Measurements from ENCODE around the gene VCL. TPM values are rescaled to one million over a fixed set of nuclear protein-coding genes. Genes with fewer than 3 reads are reported as not detected.
"Not testable (repeated sequence)": the region's sequence is repeated elsewhere in the genome, so short reads cannot be mapped to it uniquely, and the experiment has no call there.

Gene VCL
- total RNA-seq, 1 donor = 42.5 TPM

DNA sequence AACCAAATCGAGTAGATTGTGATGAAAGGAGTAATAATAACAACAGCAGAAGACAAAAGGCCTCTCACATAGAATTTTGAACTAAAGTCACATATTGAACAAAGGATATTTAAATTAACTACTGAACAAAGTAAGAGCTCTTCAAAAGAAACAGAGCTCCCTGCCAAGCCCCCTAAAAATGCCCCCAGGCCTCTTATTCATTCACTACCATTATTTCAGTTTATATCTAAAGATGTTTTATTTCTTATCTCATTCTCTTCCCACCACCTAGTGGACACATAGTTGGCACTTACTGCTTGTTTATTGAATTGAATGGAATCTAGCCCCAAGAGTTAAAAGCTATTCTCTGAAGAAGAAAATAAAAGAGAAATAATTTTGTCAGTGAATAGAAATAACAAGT, 37.4 kb downstream of the VCL start:
- DNase-seq (ENCODE audit: low read depth in 2 of 3, low spot score in 2 of 3) = peak in 2 of 3 donors; percentile 35 to 61

DNA sequence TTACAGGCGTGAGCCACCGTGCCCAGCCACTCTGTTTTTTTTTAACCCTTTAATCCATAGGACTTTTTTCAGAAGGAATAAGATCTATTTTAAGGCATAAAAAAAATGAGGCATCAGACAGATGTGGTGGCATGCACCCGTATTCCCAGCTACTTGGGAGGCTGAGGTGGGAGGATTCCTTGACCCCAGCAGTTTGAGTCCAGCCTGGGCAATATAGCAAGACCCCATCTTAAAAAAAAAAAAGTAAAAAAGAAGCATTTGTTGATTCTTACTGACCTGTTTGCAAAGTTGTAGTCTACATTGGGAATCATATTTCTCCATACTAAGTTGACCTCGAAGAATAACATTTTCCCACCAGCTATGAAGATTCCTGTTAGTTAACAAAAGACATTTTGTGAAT, 38.6 kb downstream of the VCL start:
- DNase-seq (ENCODE audit: low read depth in 2 of 3, low spot score in 2 of 3) = no peak

DNA sequence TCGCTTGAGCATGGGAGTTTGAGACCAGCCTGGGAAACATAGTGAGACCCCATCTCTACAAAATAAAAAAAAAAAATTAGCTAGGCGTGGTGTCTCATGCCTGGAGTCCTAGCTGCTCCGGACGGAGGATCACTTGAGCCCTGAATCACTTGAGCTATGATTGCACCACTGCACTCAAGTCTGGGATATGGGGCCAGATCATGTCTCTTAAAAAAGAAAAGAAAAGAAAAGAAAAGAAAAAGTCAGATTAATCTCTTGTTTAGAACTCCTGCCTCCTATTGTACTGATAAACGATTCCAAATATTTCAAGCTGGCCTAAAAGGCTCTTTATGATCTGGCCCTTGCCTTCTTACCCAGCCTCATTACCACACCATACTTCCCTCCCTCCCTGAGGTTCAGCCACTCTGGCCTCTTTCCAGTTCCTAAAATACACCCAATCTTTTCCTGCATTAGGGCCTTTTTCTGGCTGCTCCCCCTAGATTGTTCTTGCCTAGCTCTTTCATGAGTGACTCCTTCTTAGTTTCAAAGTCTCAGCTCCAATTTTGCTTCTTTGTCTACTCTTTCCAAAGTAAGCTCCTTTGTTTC, 41.7 kb downstream of the VCL start:
- DNase-seq (ENCODE audit: low read depth in 2 of 3, low spot score in 2 of 3) = no peak

DNA sequence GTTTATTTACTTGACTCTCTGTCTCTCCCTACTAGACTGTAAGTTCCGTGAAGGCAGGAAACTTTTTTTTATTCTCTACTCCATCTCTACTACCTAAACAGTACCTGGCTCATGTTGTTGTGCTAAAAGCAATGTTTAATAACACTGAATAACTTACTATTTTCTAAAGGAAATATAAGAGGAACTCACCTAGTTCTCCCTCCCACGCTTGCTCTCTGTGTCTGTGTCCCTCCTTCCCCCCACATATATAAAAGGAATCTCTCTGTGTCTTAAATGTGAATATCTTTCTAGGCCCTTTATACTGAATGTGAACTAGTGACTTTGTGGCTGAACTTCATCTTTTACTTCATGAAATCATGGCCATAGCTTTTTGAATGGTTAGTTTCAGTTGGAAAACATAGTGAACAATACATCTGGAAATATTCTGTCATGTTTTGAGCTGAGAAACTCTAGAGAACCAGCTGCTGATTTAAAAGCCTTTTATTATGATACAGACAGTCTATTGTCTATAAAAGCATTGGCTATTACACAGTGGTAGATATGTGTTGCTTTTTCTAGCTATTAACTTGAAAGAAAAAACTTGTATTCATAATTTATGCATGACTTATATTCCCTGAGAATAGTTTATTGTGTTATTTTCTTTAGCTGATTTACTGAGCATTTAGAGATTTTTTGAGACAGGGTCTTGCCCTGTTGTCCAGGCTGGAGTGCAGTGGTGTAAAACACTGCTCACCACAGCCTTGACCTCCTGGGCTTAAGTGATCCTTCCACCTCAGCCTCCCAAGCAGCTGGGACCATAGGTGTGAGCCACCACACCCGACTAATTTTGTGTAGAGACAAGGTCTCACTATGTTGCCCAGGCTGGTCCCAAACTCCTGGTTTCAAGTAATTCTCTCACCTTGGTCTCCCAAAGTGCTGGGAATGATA, 42.5 kb downstream of the VCL start:
- no peak for DNase-seq (ENCODE audit: low read depth in 2 of 3, low spot score in 2 of 3)

DNA sequence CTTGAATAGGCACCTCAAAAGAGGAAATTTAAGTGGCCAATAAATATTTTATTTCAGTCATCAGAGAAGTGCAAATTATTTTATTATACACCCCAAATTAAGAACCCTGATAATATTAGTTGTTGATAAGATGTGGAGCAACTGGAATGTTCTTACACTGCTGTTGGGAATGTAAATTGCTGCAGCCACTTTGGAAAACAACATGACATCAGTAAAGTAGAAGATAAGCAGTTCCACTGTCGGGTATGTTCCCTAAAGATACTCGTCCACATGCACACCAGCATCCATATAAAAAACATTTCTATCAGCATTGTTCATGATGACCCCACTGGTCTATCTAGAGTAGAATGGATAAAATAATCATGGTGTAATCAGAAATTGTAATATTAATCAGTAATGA, 46.5 kb downstream of the VCL start:
- DNase-seq (ENCODE audit: low read depth in 2 of 3, low spot score in 2 of 3) = no peak

DNA sequence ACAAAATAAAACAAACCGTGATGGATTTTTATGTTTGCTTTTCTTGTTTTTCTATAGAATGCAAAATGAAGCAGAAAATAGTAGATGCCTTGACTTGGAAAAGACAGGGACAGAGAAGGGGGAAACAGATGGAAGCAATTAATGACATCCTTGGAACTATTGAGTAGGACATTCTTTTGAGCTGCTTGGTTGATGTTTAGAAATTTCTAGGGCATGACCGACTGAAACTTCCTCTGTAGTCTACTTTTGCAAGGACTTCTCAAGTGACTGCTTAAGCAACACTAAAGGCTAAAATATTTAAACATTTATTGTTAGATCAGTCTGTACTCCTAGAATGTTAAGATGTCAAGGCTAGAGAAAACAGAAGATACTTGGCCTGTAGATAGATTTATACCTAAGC, 49.4 kb downstream of the VCL start:
- no peak for DNase-seq (ENCODE audit: low read depth in 2 of 3, low spot score in 2 of 3)

DNA sequence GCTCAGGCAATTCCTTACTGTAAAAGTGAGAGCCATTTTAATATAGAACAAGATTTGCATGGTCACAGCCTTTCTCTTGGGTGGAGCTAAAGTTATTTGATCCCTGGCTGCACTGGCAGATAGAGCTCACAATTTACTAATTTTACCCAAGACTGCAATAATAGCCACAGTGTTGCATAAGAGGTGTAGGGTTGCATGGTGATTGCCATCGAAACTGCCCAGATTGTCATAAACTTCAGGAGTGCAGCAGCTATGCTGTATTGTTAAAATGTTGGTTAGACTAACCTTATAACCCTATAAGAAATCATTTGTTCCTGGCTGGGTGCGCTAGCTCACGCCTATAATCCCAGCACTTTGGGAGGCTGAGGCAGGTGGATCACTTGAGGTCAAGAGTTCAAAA, 50.0 kb downstream of the VCL start:
- DNase-seq (ENCODE audit: low read depth in 2 of 3, low spot score in 2 of 3) = no peak

DNA sequence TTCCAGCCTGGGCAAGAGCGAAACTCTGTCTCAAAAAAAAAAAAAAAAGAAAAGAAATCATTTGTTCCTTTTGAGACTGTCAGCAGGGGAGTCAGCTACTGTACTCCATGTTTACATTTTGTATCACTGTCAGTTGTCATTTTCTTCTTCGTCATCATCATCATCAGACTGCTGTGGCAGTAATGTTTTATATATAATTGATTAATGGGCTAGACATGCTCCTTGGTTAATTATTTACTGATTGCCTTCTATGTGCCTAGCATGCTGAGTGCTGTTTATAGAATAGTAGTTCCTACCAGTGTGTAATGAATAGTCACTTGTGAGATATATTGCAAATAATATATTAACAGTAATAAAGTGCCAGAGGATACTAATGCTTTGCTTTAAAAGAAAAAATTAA, 50.5 kb downstream of the VCL start:
- no peak for DNase-seq (ENCODE audit: low read depth in 2 of 3, low spot score in 2 of 3)

DNA sequence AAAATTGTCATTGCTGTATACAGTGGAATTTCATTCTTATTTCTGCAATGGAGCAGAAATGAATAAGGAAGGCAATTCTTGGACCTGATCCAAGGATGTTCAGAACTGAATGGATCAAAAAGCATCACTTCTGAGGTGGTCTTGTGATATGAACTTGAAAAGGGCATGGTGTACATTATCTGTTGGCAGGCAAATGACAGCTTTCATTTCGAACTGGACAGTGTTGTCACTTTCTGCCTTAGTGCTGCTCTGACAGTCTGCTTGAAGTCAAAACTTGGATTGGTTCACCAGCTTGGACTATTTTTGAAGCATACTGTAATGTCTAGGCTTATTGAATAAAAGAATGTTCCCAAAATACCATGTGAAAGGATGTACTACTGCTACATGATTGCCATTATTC, 52.0 kb downstream of the VCL start:
- DNase-seq (ENCODE audit: low read depth in 2 of 3, low spot score in 2 of 3) = no peak

DNA sequence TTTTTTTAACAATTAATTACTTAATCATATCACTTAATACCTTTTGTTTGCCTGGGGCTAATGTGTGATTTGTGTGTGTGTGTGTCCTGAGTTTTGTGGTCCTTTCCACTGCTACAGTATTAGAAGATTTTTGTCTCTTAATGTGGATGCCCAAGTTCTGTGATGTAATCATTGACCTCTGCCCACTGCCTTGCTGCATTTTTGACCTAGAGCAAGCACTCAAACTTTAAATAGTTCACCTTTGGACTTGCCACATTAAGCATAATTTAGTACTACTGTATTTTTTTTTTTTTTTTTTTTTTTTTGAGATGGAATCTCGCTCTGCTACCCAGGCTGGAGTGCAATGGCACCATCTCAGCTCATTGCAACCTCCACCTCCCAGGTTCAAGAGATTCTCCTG, 52.7 kb downstream of the VCL start:
- DNase-seq (ENCODE audit: low read depth in 2 of 3, low spot score in 2 of 3) = no peak

DNA sequence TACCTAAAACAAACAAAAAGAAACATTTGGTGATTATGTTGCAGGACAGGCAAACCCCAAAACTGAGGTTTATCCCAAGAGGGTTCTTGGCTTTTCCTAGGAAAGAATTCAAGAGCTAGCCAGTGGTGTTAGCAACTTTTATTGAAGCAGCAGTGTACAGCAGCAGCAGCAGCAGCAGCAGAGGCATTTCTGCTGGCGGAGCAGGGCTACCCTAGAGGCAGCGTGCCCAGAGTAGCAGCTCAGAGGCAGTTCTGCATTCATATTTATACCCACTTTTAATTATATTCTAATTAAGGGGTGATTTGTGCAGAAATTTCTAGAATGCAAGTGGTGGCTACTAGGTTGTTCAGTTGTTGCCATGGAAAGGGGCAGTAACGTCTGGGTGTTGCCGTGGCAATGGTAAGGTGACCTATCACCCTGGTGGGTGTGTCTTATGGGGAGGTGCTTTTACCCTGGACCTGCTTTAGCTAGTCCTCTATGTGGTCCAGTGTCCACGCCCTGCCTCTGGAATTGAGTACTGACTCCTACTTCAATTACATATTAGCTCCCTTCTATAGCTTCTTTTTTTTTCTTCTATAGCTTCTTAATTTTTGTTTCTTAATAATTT, 53.9 kb downstream of the VCL start:
- DNase-seq (ENCODE audit: low read depth in 2 of 3, low spot score in 2 of 3) = no peak

DNA sequence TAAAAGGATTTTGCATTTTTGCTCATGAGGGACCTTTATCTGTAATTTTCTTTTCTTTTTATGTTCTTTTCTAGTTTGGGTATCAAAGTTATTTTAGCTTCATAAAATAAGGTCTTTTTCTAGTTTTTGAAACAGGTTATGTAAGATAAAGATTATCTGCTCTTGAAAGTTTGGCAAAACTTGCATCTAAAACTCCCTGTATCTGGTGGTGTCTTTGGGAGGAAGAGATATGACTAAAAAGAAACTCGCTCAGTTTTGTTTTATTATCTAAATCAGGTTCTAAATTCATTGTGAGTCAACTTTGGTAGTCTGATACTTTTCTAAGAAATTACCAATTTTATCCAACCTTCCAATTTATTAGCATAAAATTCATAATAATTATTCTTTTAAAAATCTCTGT, 55.1 kb downstream of the VCL start:
- DNase-seq (ENCODE audit: low read depth in 2 of 3, low spot score in 2 of 3) = no peak

DNA sequence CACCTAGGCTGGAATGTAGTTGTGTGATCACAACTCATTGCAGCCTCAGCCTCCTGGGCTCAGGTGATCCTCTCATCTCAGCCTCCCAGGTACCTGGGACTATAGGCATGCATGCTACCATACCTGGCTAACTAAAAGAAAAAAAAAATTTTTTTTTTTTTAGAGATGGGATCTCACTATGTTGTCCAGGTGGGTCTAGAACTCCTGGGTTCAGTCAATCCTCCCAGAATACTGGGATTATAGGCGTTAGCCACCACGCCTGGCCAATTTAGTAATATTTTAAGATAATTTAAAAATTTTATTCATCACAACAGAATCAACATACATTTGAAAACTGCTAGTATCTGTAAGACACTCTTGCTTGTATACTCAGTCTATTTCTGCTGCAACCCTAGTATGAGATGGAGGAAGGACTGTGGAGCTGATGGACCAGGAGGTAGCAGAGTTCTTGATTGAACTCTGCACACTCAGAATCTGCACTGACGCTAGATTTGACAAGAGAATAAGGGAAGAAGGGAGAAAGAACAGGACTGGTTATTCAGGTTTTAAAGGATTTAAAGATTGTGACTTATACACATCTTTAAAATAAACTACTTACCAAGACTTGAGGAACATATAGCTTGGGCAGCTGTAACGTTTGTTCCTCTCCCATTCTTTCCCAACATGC, 57.6 kb downstream of the VCL start:
- no peak for DNase-seq (ENCODE audit: low read depth in 2 of 3, low spot score in 2 of 3)

DNA sequence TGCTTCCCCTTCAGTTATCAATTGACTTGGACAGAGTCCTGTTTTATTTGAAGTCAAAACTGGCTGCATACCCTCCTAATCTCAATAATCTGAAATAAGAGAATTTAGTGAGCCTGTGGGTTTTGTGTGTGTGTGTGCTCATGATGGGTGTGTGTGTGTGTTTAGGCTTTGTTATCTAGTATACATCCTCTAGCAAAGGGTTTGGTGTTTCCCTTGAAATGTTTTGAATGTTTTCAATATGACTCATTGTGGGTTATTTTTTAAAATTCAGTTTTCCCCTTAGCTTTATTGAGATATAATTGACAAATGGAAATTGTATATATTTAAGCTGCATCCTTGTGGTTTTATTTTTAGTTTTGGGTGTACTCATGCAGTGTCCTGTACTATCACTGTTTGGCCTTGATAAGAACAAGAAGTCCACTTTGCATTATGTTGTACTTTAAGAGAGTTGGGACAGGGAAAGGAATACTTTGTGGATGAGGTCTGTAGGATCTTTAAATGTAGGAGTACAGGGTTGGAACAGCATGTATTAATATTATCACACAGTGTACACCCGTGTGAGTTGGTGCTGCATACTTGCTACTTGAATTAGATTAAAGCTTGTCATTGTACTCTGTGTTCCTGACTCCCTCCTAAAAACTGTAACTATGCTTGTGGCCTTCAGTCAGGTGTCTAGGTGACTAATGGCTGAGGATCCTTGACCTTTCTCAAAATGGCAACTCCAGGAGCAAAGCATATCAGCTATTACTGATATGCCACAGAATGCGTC, 58.3 kb downstream of the VCL start:
- peak in 1 of 3 donors; percentile 37 for DNase-seq (ENCODE audit: low read depth in 2 of 3, low spot score in 2 of 3)

DNA sequence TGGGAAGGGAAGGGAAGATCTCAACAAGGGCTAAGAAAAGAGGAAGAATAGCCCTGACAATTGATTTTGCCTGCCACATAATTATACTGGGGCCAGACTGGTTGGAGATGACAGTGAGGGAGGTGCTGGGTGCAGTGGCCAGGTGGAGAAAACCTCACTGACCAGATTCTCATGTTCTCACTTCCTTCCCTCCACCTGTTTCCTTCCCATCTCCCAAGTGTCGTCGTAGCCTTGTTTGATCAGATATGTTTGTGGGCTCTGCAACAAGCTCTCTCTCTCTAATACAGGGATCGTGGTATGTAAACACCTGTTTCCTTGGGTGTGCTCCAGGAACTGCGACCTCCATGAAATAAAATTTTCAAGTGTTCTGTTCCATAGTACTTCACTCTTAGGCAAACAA, 60.2 kb downstream of the VCL start:
- peak in 2 of 3 donors; percentile 46 to 74 for DNase-seq (ENCODE audit: low read depth in 2 of 3, low spot score in 2 of 3)

DNA sequence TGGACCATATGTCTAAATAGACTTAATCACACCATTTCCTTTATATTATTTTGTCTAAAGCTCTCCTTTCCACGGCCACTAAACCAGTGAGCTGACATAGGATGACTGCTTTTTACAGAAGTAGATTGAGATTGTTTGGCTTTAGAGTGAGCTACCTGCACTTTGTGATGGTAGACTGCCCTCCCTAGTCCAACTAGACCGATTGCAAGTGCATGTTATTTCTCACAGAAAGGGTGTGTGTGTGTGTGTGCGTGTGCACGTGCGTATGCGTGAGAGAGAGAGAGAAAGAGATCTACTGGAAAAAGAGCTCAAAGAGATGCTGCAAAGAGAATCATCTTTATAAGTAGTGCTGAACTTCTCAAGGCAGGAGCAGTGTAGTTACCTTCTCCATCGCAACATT, 60.7 kb downstream of the VCL start:
- peak in 2 of 3 donors; percentile 64 to 84 for DNase-seq (ENCODE audit: low read depth in 2 of 3, low spot score in 2 of 3)

DNA sequence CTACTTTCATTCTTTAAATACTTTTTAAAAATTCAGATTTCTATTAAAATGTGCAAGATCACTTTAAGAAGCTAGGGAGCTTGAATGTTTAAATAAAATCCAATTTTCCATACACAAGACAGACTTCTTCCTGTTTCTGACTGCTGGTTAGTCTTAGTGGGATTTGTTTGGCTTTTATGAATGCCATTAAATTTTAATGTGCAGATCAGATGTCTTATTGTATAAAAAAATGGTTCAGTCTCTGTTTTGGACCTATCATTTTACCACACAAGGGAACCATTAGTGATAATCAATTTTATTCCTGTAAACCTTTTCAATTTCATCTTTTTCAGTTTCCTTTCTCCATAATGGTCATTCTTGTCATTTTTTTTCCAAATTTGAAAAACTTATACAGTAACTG, 63.2 kb downstream of the VCL start:
- DNase-seq (ENCODE audit: low read depth in 2 of 3, low spot score in 2 of 3) = no peak

DNA sequence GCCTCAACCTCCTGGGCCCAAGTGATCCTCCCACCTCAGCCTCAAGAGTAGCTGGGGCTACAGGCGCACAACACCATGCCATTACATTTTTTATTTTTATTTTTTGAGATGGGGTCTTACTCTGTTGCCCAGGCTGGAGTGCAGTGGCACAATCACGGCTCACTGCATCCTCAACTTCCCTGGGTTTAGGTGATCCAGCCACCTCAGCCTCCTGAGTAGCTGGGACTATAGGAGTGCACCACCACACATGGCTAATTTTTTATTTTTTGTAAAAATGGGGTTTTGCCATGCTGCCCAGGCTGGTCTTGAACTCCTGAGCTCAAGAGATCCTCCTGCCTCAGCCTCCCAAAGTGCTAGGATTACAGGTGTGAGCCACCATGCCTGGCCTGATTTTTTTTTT, 64.1 kb downstream of the VCL start:
- DNase-seq (ENCODE audit: low read depth in 2 of 3, low spot score in 2 of 3) = not testable (repeated sequence)

DNA sequence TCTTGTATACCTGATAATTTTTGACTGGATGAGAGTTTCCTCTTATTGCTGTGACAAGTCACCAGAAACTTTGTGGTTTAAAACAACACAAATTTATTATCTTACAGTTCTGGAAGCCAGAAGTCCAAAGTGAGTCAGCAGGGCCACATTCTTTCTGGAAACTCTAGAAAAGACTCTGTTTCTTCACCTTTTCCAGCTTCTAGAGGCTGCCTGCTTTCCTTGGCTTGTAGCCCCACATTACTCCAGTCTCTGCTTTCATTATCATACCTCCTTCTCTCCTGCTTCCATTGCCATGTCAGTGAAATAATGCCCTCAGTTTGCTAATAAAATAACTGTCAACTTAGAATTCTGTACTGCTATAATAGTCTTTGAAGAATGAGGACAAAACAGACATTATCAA, 65.3 kb downstream of the VCL start:
- DNase-seq (ENCODE audit: low read depth in 2 of 3, low spot score in 2 of 3) = no peak
